K562 (cell line): Measurements from ENCODE around the gene AARSD1. TPM values are rescaled to one million over a fixed set of nuclear protein-coding genes. Genes with fewer than 3 reads are reported as not detected.

ENCODE experiments used
- CBX1 ChIP-seq: sonication (generic); IDR thresholded peaks from 2 replicates; pipeline ENCODE4 v1.6.1; 2016; ENCODE audit warnings: antibody characterized with exemption, low read depth, mild to moderate bottlenecking
- FOXJ3 ChIP-seq: sonication (generic); formaldehyde crosslinking; IDR thresholded peaks from 2 replicates; pipeline ENCODE4 v1.4.0; 2020; ENCODE audit warnings: mild to moderate bottlenecking, missing genetic modification reagents
- KAT7 ChIP-seq: sonication (generic); formaldehyde crosslinking; IDR thresholded peaks from 2 replicates; pipeline ENCODE4 v1.8.0; 2022; ENCODE audit warnings: missing genetic modification reagents, mild to moderate bottlenecking, borderline replicate concordance
- NFE2 ChIP-seq: IDR thresholded peaks from 2 replicates; pipeline ENCODE4 v1.6.1; 2014; ENCODE audit warnings: antibody characterized with exemption, low read depth
- PRPF4 ChIP-seq: fragments of 200-400 bp; formaldehyde crosslinking; IDR thresholded peaks from one replicate; pipeline ENCODE4 v1.6.1; 2017; ENCODE audit warnings: low read length, low read depth, mild to moderate bottlenecking; ENCODE audit not compliant: insufficient read depth, poor library complexity, severe bottlenecking
- SIN3A ChIP-seq, 2 experiments: fragments of 150-350 bp in 1 of 2; IDR thresholded peaks; 2 replicates each; pipeline ENCODE4 v1.6.1; 2011 to 2016; ENCODE audit warnings: borderline replicate concordance in 2 of 2, low read depth in 2 of 2, low read length in 2 of 2, mild to moderate bottlenecking in 2 of 2, moderate library complexity in 2 of 2; ENCODE audit not compliant: control insufficient read depth in 1 of 2
- ZNF444 ChIP-seq: fragments of 250-450 bp; sonication (Bioruptor Pico); IDR thresholded peaks from 2 replicates; pipeline ENCODE4 v1.4.0; 2020; ENCODE audit warnings: mild to moderate bottlenecking, moderate library complexity
- ZNF583 ChIP-seq: fragments of 250-450 bp; sonication (Bioruptor Pico); IDR thresholded peaks from 2 replicates; pipeline ENCODE4 v1.4.0; 2020
- polyA plus RNA-seq, 8 experiments: library from polyadenylated mRNA; depleted of rRNA in 4 of 8; stranded (reverse) in 5 of 8; unstranded in 3 of 8; fragments of >200 nt; fragmentation: Nextera tagmentation in 2 of 8; fragmentation: Illumina TruSeq in 1 of 8; extraction: Ambion mirVana in 2 of 8; extraction: Trizol in 1 of 8; gene quantifications; 2 replicates each; pipeline versions ENCODE4 v1.2.1 to v1.2.3, GENCODE V29; 2011 to 2014; ENCODE audit warnings: inconsistent platforms in 1 of 8, missing spikeins in 1 of 8
- total RNA-seq, 7 experiments: library from RNA; depleted of rRNA in 6 of 7; stranded (reverse); fragments of >200 nt in 6 of 7; fragmentation: Illumina TruSeq in 2 of 7; extraction: Trizol in 2 of 7; gene quantifications; 2 replicates each; pipeline versions ENCODE4 v1.2.1 to v1.2.3, GENCODE V29; 2011 to 2021; ENCODE audit warnings: low replicate concordance in 1 of 7
- TF ChIP-seq, protein P1 (sequence below): sonication (generic); formaldehyde crosslinking; IDR thresholded peaks from 2 replicates; pipeline ENCODE4 v1.8.0; 2023; ENCODE audit warnings: mild to moderate bottlenecking, missing genetic modification reagents
- TF ChIP-seq, protein P2 (sequence below): fragments of 250-450 bp; sonication (Bioruptor Pico); IDR thresholded peaks from 2 replicates; pipeline ENCODE4 v1.4.0; 2020
- TF ChIP-seq, protein P3 (sequence below): sonication (generic); formaldehyde crosslinking; IDR thresholded peaks from 2 replicates; pipeline ENCODE4 v1.8.1; 2023; ENCODE audit warnings: mild to moderate bottlenecking, missing genetic modification reagents
- TF ChIP-seq, protein P4 (sequence below): fragments of 450-650 bp; IDR thresholded peaks from 2 replicates; pipeline ENCODE4 v1.7.0; 2016; ENCODE audit warnings: borderline replicate concordance

Gene AARSD1
- total and polyA plus RNA-seq, 9 of the 15 experiments (the other 6 are each of a cell fraction or from before 2014, with no cell fraction given) = 51.7 to 98.5 (median 68.6) TPM

DNA sequence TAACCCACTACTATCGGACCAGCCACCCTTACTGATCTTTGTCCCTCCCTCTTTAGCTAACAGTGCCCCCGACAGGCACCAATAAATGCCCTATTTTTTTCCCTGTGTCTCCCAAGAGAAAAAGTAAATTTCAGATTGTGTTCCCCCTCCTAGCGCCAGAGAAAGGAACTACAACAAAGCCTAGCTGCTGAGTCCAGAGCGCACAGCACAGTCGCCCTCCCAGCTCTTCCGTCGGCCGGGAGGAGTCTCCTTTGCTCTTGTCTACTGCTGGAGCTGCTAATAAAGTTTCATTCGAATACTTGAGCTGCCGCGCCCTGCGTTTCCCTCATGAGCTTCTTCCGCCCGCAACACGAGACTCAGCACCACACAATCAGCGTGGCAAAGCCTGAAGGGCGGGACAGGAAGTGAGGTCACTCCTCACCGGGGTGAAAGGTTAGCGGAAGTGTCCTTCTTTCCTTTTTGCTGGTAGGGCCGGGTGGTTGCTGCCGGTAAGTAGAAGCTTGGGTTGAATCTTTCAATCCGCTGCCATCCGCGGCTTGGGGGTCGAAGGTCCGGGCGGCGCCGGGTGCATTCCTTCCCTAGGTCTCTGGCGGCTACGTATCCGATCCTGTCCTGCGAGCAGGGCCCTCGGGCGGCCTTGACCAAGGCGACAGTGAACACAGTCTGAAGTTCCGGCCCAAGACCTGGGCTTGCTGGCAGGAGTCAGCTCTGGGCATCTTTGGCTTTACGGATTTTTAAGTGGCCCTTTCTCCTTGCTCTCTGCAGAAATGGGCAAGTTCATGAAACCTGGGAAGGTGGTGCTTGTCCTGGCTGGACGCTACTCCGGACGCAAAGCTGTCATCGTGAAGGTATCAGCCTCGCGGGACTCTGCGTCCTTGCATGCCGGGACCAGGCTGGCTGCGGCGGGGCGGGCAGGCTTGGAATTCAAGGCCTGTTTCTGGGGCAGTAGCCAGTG is 34.0 kb upstream of the AARSD1 start, which contains the start of gene RPL27 (continued):
- TF ChIP-seq, protein P1, sequence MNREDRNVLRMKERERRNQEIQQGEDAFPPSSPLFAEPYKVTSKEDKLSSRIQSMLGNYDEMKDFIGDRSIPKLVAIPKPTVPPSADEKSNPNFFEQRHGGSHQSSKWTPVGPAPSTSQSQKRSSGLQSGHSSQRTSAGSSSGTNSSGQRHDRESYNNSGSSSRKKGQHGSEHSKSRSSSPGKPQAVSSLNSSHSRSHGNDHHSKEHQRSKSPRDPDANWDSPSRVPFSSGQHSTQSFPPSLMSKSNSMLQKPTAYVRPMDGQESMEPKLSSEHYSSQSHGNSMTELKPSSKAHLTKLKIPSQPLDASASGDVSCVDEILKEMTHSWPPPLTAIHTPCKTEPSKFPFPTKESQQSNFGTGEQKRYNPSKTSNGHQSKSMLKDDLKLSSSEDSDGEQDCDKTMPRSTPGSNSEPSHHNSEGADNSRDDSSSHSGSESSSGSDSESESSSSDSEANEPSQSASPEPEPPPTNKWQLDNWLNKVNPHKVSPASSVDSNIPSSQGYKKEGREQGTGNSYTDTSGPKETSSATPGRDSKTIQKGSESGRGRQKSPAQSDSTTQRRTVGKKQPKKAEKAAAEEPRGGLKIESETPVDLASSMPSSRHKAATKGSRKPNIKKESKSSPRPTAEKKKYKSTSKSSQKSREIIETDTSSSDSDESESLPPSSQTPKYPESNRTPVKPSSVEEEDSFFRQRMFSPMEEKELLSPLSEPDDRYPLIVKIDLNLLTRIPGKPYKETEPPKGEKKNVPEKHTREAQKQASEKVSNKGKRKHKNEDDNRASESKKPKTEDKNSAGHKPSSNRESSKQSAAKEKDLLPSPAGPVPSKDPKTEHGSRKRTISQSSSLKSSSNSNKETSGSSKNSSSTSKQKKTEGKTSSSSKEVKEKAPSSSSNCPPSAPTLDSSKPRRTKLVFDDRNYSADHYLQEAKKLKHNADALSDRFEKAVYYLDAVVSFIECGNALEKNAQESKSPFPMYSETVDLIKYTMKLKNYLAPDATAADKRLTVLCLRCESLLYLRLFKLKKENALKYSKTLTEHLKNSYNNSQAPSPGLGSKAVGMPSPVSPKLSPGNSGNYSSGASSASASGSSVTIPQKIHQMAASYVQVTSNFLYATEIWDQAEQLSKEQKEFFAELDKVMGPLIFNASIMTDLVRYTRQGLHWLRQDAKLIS (CRISPR knock-in tag) = peak; percentile 69
- no peak for TF ChIP-seq PRPF4
- TF ChIP-seq, protein P2, sequence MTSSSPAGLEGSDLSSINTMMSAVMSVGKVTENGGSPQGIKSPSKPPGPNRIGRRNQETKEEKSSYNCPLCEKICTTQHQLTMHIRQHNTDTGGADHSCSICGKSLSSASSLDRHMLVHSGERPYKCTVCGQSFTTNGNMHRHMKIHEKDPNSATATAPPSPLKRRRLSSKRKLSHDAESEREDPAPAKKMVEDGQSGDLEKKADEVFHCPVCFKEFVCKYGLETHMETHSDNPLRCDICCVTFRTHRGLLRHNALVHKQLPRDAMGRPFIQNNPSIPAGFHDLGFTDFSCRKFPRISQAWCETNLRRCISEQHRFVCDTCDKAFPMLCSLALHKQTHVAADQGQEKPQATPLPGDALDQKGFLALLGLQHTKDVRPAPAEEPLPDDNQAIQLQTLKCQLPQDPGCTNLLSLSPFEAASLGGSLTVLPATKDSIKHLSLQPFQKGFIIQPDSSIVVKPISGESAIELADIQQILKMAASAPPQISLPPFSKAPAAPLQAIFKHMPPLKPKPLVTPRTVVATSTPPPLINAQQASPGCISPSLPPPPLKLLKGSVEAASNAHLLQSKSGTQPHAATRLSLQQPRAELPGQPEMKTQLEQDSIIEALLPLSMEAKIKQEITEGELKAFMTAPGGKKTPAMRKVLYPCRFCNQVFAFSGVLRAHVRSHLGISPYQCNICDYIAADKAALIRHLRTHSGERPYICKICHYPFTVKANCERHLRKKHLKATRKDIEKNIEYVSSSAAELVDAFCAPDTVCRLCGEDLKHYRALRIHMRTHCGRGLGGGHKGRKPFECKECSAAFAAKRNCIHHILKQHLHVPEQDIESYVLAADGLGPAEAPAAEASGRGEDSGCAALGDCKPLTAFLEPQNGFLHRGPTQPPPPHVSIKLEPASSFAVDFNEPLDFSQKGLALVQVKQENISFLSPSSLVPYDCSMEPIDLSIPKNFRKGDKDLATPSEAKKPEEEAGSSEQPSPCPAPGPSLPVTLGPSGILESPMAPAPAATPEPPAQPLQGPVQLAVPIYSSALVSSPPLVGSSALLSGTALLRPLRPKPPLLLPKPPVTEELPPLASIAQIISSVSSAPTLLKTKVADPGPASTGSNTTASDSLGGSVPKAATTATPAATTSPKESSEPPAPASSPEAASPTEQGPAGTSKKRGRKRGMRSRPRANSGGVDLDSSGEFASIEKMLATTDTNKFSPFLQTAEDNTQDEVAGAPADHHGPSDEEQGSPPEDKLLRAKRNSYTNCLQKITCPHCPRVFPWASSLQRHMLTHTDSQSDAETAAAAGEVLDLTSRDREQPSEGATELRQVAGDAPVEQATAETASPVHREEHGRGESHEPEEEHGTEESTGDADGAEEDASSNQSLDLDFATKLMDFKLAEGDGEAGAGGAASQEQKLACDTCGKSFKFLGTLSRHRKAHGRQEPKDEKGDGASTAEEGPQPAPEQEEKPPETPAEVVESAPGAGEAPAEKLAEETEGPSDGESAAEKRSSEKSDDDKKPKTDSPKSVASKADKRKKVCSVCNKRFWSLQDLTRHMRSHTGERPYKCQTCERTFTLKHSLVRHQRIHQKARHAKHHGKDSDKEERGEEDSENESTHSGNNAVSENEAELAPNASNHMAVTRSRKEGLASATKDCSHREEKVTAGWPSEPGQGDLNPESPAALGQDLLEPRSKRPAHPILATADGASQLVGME (CRISPR knock-in tag) = no peak
- TF ChIP-seq, protein P3, sequence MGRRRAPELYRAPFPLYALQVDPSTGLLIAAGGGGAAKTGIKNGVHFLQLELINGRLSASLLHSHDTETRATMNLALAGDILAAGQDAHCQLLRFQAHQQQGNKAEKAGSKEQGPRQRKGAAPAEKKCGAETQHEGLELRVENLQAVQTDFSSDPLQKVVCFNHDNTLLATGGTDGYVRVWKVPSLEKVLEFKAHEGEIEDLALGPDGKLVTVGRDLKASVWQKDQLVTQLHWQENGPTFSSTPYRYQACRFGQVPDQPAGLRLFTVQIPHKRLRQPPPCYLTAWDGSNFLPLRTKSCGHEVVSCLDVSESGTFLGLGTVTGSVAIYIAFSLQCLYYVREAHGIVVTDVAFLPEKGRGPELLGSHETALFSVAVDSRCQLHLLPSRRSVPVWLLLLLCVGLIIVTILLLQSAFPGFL (CRISPR knock-in tag) = peak; percentile 94
- no peak for TF ChIP-seq ZNF583
- TF ChIP-seq NFE2 = peak; percentile 37; the same call in 1 of the 2 replicates
- peak; percentile 45 to 57; a peak in 2 of 4 replicates for TF ChIP-seq SIN3A (IDR thresholded peaks at IDR 0.05; ENCODE audit: borderline replicate concordance in 2 of 2, control insufficient read depth in 1 of 2, low read depth in 2 of 2, low read length in 2 of 2)
- 0 out of 2 replicates have a peak, but pooled peaks have one; percentile 39 for TF ChIP-seq CBX1
- TF ChIP-seq FOXJ3 (CRISPR knock-in tag) = no peak
- 0 out of 2 replicates have a peak, but pooled peaks have one; percentile 24 for TF ChIP-seq KAT7 (CRISPR knock-in tag)
- TF ChIP-seq ZNF444 = no peak
- TF ChIP-seq, protein P4, sequence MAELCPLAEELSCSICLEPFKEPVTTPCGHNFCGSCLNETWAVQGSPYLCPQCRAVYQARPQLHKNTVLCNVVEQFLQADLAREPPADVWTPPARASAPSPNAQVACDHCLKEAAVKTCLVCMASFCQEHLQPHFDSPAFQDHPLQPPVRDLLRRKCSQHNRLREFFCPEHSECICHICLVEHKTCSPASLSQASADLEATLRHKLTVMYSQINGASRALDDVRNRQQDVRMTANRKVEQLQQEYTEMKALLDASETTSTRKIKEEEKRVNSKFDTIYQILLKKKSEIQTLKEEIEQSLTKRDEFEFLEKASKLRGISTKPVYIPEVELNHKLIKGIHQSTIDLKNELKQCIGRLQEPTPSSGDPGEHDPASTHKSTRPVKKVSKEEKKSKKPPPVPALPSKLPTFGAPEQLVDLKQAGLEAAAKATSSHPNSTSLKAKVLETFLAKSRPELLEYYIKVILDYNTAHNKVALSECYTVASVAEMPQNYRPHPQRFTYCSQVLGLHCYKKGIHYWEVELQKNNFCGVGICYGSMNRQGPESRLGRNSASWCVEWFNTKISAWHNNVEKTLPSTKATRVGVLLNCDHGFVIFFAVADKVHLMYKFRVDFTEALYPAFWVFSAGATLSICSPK = no peak
